Dedifferentiated amniotic fluid mesenchymal stem cell (primary cell): ENCODE measurements around the gene OR5A2.
"Not testable (repeated sequence)": the region's sequence is repeated elsewhere in the genome, so short reads cannot be mapped to it uniquely, and the experiment has no call there.

Source experiments
- DNase-seq: peaks from one replicate; pipeline ENCODE4 v3.0.0-alpha.2; 2016; ENCODE audit errors: extremely low spot score

The OR5A2 gene

GRCh38 chr11:59426361-59427067, at the start of gene OR5A2:
Gene OR5A2, minus strand, starts transcription at chr11:59426413. Its CDS starts 3,460 bp downstream, at chr11:59422953.
- no peak for DNase-seq

GRCh38 chr11:59475176-59475575, 49.0 kb upstream of the OR5A2 start:
- DNase-seq: no peak

GRCh38 chr11:59473015-59473414, 46.8 kb upstream of the OR5A2 start, which contains the start of gene OR4D10:
Gene OR4D10, plus strand, starts transcription at chr11:59473315. Its CDS starts 4,115 bp downstream, at chr11:59477430.
- DNase-seq: no peak

GRCh38 chr11:59463190-59463641, 37.0 kb upstream of the OR5A2 start:
- no peak for DNase-seq

- no peak for DNase-seq
Measured at GRCh38 chr11:59459916-59460315, 33.7 kb upstream of the OR5A2 start.

- no peak for DNase-seq
Measured at GRCh38 chr11:59456661-59457060, 30.4 kb upstream of the OR5A2 start, which contains the start of gene OR4D6. Gene OR4D6, plus strand, starts transcription at chr11:59456961. Its CDS starts 0 bp downstream, at chr11:59456961.

- no peak for DNase-seq
Measured at GRCh38 chr11:59448484-59448883, 22.3 kb upstream of the OR5A2 start.

GRCh38 chr11:59445624-59446023, 19.4 kb upstream of the OR5A2 start:
- not testable (repeated sequence) for DNase-seq

GRCh38 chr11:59437770-59438169, 11.6 kb upstream of the OR5A2 start:
- DNase-seq: no peak

- no peak for DNase-seq
Measured at GRCh38 chr11:59436169-59436568, 10.0 kb upstream of the OR5A2 start, which contains the start of gene OR5A1. Gene OR5A1, plus strand, starts transcription at chr11:59436469. Its CDS starts 6,700 bp downstream, at chr11:59443169.

- peak; percentile 17 for DNase-seq
Measured at GRCh38 chr11:59429924-59430516, 3.8 kb upstream of the OR5A2 start.

GRCh38 chr11:59427068-59427382, 812 bp upstream of the OR5A2 start:
- no peak for DNase-seq

GRCh38 chr11:59425131-59425530, 1.1 kb downstream of the OR5A2 start:
- DNase-seq: no peak

GRCh38 chr11:59423835-59424234, 2.4 kb downstream of the OR5A2 start:
- no peak for DNase-seq

- no peak for DNase-seq
Measured at GRCh38 chr11:59418156-59418555, 8.1 kb downstream of the OR5A2 start.

GRCh38 chr11:59417023-59417422, 9.2 kb downstream of the OR5A2 start:
- DNase-seq: no peak

- no peak for DNase-seq
Measured at GRCh38 chr11:59416613-59417012, 9.6 kb downstream of the OR5A2 start.

- DNase-seq: no peak
Measured at GRCh38 chr11:59415111-59415510, 11.1 kb downstream of the OR5A2 start.

- DNase-seq: no peak
Measured at GRCh38 chr11:59413646-59414045, 12.6 kb downstream of the OR5A2 start.

- no peak for DNase-seq
Measured at GRCh38 chr11:59403546-59403945, 22.7 kb downstream of the OR5A2 start.

GRCh38 chr11:59401262-59401552, 25.0 kb downstream of the OR5A2 start:
- DNase-seq: no peak

- DNase-seq: no peak
Measured at GRCh38 chr11:59400461-59401261, 25.6 kb downstream of the OR5A2 start.

GRCh38 chr11:59394186-59394585, 32.0 kb downstream of the OR5A2 start:
- DNase-seq: no peak
